ENCODE measurements around the gene KLF3. TPM values are rescaled to one million over a fixed set of nuclear protein-coding genes. Genes with fewer than 3 reads are reported as not detected.

The KLF3 gene
- total RNA-seq, 1 experiment from 2014 or later: 29.0 TPM

GRCh38 chr4:38681281-38681991, 17.4 kb downstream of the KLF3 start:
- no peak overlapping the region for H3K14ac ChIP-seq (ENCODE audit: insufficient read depth, low read length)
- no peaks in the 10 kb centered on the region for H3K23me2 ChIP-seq (ENCODE audit: insufficient read length, low read depth, low read length, poor library complexity, severe bottlenecking)
- no peak overlapping the region for H3K4ac ChIP-seq (ENCODE audit: low read depth, low read length)
- TF ChIP-seq, protein P1, sequence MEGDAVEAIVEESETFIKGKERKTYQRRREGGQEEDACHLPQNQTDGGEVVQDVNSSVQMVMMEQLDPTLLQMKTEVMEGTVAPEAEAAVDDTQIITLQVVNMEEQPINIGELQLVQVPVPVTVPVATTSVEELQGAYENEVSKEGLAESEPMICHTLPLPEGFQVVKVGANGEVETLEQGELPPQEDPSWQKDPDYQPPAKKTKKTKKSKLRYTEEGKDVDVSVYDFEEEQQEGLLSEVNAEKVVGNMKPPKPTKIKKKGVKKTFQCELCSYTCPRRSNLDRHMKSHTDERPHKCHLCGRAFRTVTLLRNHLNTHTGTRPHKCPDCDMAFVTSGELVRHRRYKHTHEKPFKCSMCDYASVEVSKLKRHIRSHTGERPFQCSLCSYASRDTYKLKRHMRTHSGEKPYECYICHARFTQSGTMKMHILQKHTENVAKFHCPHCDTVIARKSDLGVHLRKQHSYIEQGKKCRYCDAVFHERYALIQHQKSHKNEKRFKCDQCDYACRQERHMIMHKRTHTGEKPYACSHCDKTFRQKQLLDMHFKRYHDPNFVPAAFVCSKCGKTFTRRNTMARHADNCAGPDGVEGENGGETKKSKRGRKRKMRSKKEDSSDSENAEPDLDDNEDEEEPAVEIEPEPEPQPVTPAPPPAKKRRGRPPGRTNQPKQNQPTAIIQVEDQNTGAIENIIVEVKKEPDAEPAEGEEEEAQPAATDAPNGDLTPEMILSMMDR (conservative IDR thresholded peaks at IDR 0.05): no peak
- no peak overlapping the region for H4K5ac ChIP-seq (ENCODE audit: insufficient read length, low read depth, low read length)
- H2BK12ac ChIP-seq (ENCODE audit: insufficient read length, low read depth, low read length): no peak overlapping the region
- peak overlapping the region in 2 of 3 experiments; percentile 35 to 46; a peak in 2 of 7 replicates for H3K27ac Mint-ChIP-seq
- no peak overlapping the region for H4K91ac ChIP-seq (ENCODE audit: insufficient read length, low read depth, low read length)
- no peaks in the 10 kb centered on the region for H3K27me3 ChIP-seq (ENCODE audit: insufficient read depth, low read length)
- peaks cover 19 to 41% (median 26%) of the 10 kb centered on the region in 3 experiments for H3K36me3 Mint-ChIP-seq (ENCODE audit: insufficient read depth in 1 of 3, low read depth in 3 of 3)
- H2AFZ ChIP-seq (ENCODE audit: low read length): no peak overlapping the region
- no peaks in the 10 kb centered on the region for H3K4me1 ChIP-seq (ENCODE audit: insufficient read depth, low read length)
- no peak overlapping the region for H3K27ac ChIP-seq (ENCODE audit: insufficient read length, low read depth, low read length)
- peaks cover 1 to 3% of the 10 kb centered on the region in 2 experiments; a peak in 2 of 4 replicates for H3K4me1 Mint-ChIP-seq
- no peak overlapping the region for H3K9ac ChIP-seq (ENCODE audit: extremely low read depth, insufficient read length, low read length)
- H4K8ac ChIP-seq (replicated peaks; ENCODE audit: insufficient read length, low read depth, low read length): no peak overlapping the region
- H3K4me2 ChIP-seq (ENCODE audit: insufficient read depth, insufficient read length, low read length): no peak overlapping the region
- H3K9me3 ChIP-seq (ENCODE audit: control insufficient read depth, low read depth, low read length): no peaks in the 10 kb centered on the region
- H3K23ac ChIP-seq (ENCODE audit: insufficient read length, low read depth, low read length): no peak overlapping the region
- no peaks in the 10 kb centered on the region for H3K27me3 Mint-ChIP-seq (ENCODE audit: low read depth)
- no peak overlapping the region for H2BK15ac ChIP-seq (ENCODE audit: low read depth, low read length)
- no peak overlapping the region for H3T11ph ChIP-seq (ENCODE audit: low read length)
- H2BK120ac ChIP-seq (ENCODE audit: low read depth, low read length, poor library complexity, severe bottlenecking): no peak overlapping the region
- H3K56ac ChIP-seq (ENCODE audit: insufficient read length, low read depth, low read length): no peak overlapping the region
- no peak overlapping the region for H2AK5ac ChIP-seq (ENCODE audit: insufficient read length, low read length)
- no CpG with 5 or more reads among the region's 12 CpGs for WGBS (ENCODE audit: extremely low coverage, insufficient read length, low lambda C conversion rate)
- no peaks in the 10 kb centered on the region for H3K79me1 ChIP-seq (ENCODE audit: insufficient read depth, low read depth, low read length, poor library complexity, severe bottlenecking)
- DNase-seq: no peak
- no peak overlapping the region for H2BK5ac ChIP-seq (ENCODE audit: insufficient read length, low read length)
- H3K4me3 Mint-ChIP-seq: no peak overlapping the region
- no peaks in the 10 kb centered on the region; a peak in 1 of 5 replicates for H3K9me3 Mint-ChIP-seq
- H4K20me1 ChIP-seq (ENCODE audit: control insufficient read depth, insufficient read depth, insufficient read length): no peaks in the 10 kb centered on the region
- no peak overlapping the region for H2BK20ac ChIP-seq (ENCODE audit: low read depth, low read length, poor library complexity, severe bottlenecking)
- peaks cover 10% of the 10 kb centered on the region; the same call in 1 of the 2 replicates for H3K79me2 ChIP-seq (ENCODE audit: insufficient read depth, low read length)
- no peak overlapping the region for H3K18ac ChIP-seq (ENCODE audit: insufficient read length, low read depth, low read length)
